ENCODE data around the gene FLAD1. TPM values are rescaled to one million over a fixed set of nuclear protein-coding genes. Genes with fewer than 3 reads are reported as not detected.
A peak's percentile ranks its signal among the peaks of the same experiment; 100 is the strongest.

The FLAD1 gene
- total and polyA plus RNA-seq, 2 of the 4 experiments (the other 2 are of a cell fraction): 26.3 to 37.3 TPM

DNA sequence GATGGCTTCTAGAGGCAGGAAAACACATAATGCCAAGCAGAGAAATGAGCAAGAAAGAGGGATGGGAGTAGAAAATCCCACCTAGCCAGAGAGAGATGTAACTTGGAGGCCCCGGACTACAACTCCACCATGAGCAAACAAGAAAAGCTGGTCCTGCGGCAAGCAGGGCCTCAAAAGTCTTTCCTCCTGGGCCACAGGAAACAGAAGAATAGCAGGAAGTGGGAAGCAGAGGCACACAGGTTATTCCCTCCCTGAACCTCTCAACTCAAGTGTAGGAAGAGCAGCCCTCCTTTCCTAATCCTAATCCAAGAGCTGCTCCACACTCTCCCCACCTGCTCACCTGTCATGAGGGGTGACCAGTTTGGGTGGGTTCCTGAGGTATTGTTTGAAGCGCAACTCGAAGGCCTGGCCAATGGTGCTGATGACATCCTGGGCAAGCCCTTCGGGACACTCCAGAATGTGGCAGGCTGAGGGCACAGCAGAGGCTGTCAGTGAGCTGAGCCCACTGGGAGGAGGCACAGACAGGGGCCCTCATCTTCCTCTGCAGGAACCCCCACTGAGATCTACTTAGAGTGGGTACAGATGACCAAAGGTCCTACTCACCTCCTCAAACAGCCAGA lies 15.7 kb upstream of the FLAD1 start:
- H3K36me3 ChIP-seq (ENCODE audit: control insufficient read depth, insufficient read depth, low read length): peaks cover 54% of the 10 kb centered on the region
- H2AFZ ChIP-seq (replicated peaks; ENCODE audit: low read length, poor library complexity): no peak overlapping the region
- peaks cover 25 to 81% of the 10 kb centered on the region in 2 experiments for H3K79me1 ChIP-seq (ENCODE audit: low read depth in 1 of 2, low read length in 2 of 2)
- H3K14ac ChIP-seq (replicated peaks; ENCODE audit: low read depth, low read length): no peak overlapping the region
- H3K9ac ChIP-seq (ENCODE audit: low read depth, low read length): 0 out of 2 replicates have a peak overlapping the region, but pooled peaks have one; percentile 6
- H3K56ac ChIP-seq (ENCODE audit: extremely low read depth, insufficient read depth, low read length): no peak overlapping the region; the same call in 1 of the 2 replicates
- no peak overlapping the region for H4K91ac ChIP-seq (ENCODE audit: insufficient read depth, low read depth, low read length)
- no peak overlapping the region for H3K18ac ChIP-seq (ENCODE audit: low read depth, low read length)
- no peak overlapping the region; the same call in 1 of the 2 replicates for H3K4me2 ChIP-seq (ENCODE audit: low read depth, low read length)
- no peak overlapping the region for H4K5ac ChIP-seq (ENCODE audit: low read depth, low read length)
- CTCF ChIA-PET: no interaction called here
- no peak overlapping the region for H4K8ac ChIP-seq (ENCODE audit: low read depth in 2 of 2, low read length in 2 of 2)
- POLR2A ChIA-PET (ENCODE audit: unreplicated experiment): no interaction called here
- H2BK15ac ChIP-seq (ENCODE audit: low read depth, low read length): no peak overlapping the region
- no peak overlapping the region for H3K27ac ChIP-seq (ENCODE audit: insufficient read depth, low read length)
- no peaks in the 10 kb centered on the region for H3K27me3 ChIP-seq (ENCODE audit: control insufficient read depth, insufficient read depth, low read length)
- peaks cover 15% of the 10 kb centered on the region for H3K4me1 ChIP-seq (ENCODE audit: control insufficient read depth, insufficient read depth, low read length)
- H3K9me3 ChIP-seq (ENCODE audit: control insufficient read depth, insufficient read depth, low read length): no peaks in the 10 kb centered on the region
- H3K23ac ChIP-seq (ENCODE audit: low read depth, low read length): no peak overlapping the region
- H2BK20ac ChIP-seq (ENCODE audit: low read depth, low read length): no peak overlapping the region
- TF ChIP-seq CEBPB (IDR thresholded peaks at IDR 0.05; ENCODE audit: low read depth, low read length) (no peak), POLR2A (IDR thresholded peaks at IDR 0.05; ENCODE audit: low read depth, low read length) (no peak), BHLHE40 (IDR thresholded peaks at IDR 0.05; ENCODE audit: low read depth, low read length) (no peak), CHD1 (IDR thresholded peaks at IDR 0.05; ENCODE audit: low read depth, low read length) (no peak), RAD21 (IDR thresholded peaks at IDR 0.05; ENCODE audit: low read length) (no peak), SMC3 (IDR thresholded peaks at IDR 0.05; ENCODE audit: low read depth, low read length) (no peak), RFX5 (IDR thresholded peaks at IDR 0.05; ENCODE audit: low read depth, low read length) (no peak), RCOR1 (IDR thresholded peaks at IDR 0.05; ENCODE audit: insufficient replicate concordance, low read length) (no peak)
- TF ChIP-seq, protein P1, sequence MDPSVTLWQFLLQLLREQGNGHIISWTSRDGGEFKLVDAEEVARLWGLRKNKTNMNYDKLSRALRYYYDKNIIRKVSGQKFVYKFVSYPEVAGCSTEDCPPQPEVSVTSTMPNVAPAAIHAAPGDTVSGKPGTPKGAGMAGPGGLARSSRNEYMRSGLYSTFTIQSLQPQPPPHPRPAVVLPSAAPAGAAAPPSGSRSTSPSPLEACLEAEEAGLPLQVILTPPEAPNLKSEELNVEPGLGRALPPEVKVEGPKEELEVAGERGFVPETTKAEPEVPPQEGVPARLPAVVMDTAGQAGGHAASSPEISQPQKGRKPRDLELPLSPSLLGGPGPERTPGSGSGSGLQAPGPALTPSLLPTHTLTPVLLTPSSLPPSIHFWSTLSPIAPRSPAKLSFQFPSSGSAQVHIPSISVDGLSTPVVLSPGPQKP (IDR thresholded peaks at IDR 0.05; ENCODE audit: borderline replicate concordance, low read depth, low read length): no peak
- intact Hi-C loops (cut with micrococcal nuclease): no loop called here
- in situ Hi-C loops (cut with MboI; ENCODE audit: low sequenced_read_pairs): no loop called here
- dilution Hi-C loops (cut with HindIII; ENCODE audit: low sequenced_read_pairs, unreplicated experiment): no loop called here
- H4K20me1 ChIP-seq (ENCODE audit: insufficient read depth, low read length): peaks cover 47% of the 10 kb centered on the region
- H2BK120ac ChIP-seq (ENCODE audit: low read depth, low read length): no peak overlapping the region
- peaks cover 7% of the 10 kb centered on the region for H3K9me1 ChIP-seq (ENCODE audit: insufficient read depth, low read length)
- no peak for ATAC-seq (ENCODE audit: low read depth)
- DNase-seq: no peak
- peak overlapping the region; percentile 25 for H2AK9ac ChIP-seq (replicated peaks; ENCODE audit: low read depth, low read length, poor library complexity)
- WGBS, 2 experiments (ENCODE audit: extremely low coverage in 2 of 2, insufficient read length in 1 of 2): 94% methylated on average over 3 of the region's 5 CpGs; no CpG with 5 or more reads in 1 of the 2 experiments
- H3K4ac ChIP-seq (ENCODE audit: low read depth, low read length): no peak overlapping the region
- H2AK5ac ChIP-seq (ENCODE audit: low read depth, low read length): 0 out of 2 replicates have a peak overlapping the region, but pooled peaks have one; percentile 3
- H2BK5ac ChIP-seq (ENCODE audit: low read depth, low read length, poor library complexity, severe bottlenecking): no peak overlapping the region
- no peak overlapping the region for H3K4me3 ChIP-seq (ENCODE audit: insufficient read depth, low read depth, low read length)
- BruUV-seq (replicated peaks): no TSS peak
